Measurements from ENCODE around the gene CYP2W1.
A peak's percentile ranks its signal among the peaks of the same experiment; 100 is the strongest.
"Not testable (repeated sequence)": the region's sequence is repeated elsewhere in the genome, so short reads cannot be mapped to it uniquely, and the experiment has no call there.

CYP2W1 gene

GRCh38 chr7:960269-960871, 22.6 kb upstream of the CYP2W1 start:
- no peak overlapping the region for H3K4me3 ChIP-seq
- intact Hi-C loops (cut with DNase I; ENCODE audit: low total_unique reads), result no loop called here
- H3K36me3 ChIP-seq, result no peaks in the 10 kb centered on the region
- peaks cover 0 to 7% of the 10 kb centered on the region in 2 donors for H3K27me3 ChIP-seq
- peaks cover 0 to 26% (median 23%) of the 10 kb centered on the region in 4 donors for H3K4me1 ChIP-seq
- TF ChIP-seq CTCF (IDR thresholded peaks at IDR 0.05), result no peak
- H3K27ac ChIP-seq, result no peak overlapping the region
- H3K9me3 ChIP-seq, result no peaks in the 10 kb centered on the region
- peak in 1 of 2 donors; percentile 59 for DNase-seq

GRCh38 chr7:960972-961371, 22.0 kb upstream of the CYP2W1 start:
- H3K36me3 ChIP-seq; H3K9me3 ChIP-seq; H3K4me3 ChIP-seq; H3K27me3 ChIP-seq; H3K27ac ChIP-seq; intact Hi-C loops (cut with DNase I; ENCODE audit: low total_unique reads): not testable (repeated sequence)
- H3K4me1 ChIP-seq, result peaks cover 0 to 32% (median 29%) of the 10 kb centered on the region in 4 donors
- DNase-seq, result peak in 1 of 2 donors; percentile 40

DNA sequence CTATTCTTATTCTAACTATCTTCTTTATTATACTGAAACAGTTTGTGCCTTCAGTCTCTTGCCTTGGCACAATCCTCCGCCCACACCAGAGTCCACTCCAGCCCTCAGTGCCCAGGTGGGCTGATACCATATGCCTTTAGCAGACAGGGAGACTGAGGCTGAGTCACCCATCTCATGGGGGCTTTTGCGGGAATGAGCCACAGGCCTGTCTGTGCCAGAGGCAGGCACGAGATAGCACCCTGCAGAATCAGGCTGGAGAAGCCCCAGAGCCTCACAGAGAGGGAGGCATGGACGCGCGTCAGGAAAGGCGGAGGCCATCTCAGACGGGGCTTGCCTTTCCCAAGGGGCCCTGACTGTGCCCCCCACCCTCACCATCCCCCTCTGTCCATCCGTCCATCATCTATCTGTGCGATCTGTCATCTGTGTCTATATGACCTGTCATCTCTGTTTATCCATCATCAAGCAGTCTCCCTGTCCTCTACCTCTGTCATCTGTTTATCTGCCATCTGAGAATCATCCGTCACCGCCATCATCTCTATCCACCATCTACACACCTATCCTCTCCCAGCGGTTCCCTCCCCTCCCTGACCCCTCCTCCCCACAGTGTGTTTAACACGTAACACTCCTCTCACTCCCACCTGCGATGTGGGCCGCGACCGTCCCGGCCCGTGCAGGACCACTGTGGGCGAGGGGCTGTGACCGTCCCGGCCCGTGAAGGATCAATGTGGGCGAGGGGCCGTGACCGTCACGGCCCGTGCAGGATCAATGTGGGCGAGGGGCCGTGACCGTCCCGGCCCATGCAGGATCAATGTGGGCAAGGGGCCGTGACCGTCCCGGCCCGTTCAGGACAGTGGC, 21.2 kb upstream of the CYP2W1 start:
- Histone ChIP-seq H3K4me3 (no peak overlapping the region), H3K27ac (no peak overlapping the region), H3K9me3 (no peaks in the 10 kb centered on the region), H3K4me1 (peaks cover 0 to 39% (median 34%) of the 10 kb centered on the region in 4 donors), H3K36me3 (peaks cover 0 to 6% (median 0%) of the 10 kb centered on the region in 3 donors), H3K27me3 (peaks cover 0 to 7% of the 10 kb centered on the region in 2 donors)
- intact Hi-C loops (cut with DNase I; ENCODE audit: low total_unique reads), result no loop called here
- no peak for TF ChIP-seq CTCF (IDR thresholded peaks at IDR 0.05)
- DNase-seq, result peak in 1 of 2 donors; percentile 53

- intact Hi-C loops (cut with DNase I; ENCODE audit: low total_unique reads), result no loop called here
- H3K27me3 ChIP-seq, result peaks cover 0 to 7% of the 10 kb centered on the region in 2 donors
- peaks cover 0 to 41% (median 34%) of the 10 kb centered on the region in 4 donors for H3K4me1 ChIP-seq
- no peak overlapping the region for H3K27ac ChIP-seq
- no peak for TF ChIP-seq CTCF (IDR thresholded peaks at IDR 0.05)
- H3K9me3 ChIP-seq, result no peaks in the 10 kb centered on the region
- H3K36me3 ChIP-seq, result peaks cover 0 to 14% (median 3%) of the 10 kb centered on the region in 3 donors
- peak in 1 of 2 donors; percentile 51 for DNase-seq
- H3K4me3 ChIP-seq, result no peak overlapping the region
Observed at GRCh38 chr7:962401-963081, 20.4 kb upstream of the CYP2W1 start.

DNA sequence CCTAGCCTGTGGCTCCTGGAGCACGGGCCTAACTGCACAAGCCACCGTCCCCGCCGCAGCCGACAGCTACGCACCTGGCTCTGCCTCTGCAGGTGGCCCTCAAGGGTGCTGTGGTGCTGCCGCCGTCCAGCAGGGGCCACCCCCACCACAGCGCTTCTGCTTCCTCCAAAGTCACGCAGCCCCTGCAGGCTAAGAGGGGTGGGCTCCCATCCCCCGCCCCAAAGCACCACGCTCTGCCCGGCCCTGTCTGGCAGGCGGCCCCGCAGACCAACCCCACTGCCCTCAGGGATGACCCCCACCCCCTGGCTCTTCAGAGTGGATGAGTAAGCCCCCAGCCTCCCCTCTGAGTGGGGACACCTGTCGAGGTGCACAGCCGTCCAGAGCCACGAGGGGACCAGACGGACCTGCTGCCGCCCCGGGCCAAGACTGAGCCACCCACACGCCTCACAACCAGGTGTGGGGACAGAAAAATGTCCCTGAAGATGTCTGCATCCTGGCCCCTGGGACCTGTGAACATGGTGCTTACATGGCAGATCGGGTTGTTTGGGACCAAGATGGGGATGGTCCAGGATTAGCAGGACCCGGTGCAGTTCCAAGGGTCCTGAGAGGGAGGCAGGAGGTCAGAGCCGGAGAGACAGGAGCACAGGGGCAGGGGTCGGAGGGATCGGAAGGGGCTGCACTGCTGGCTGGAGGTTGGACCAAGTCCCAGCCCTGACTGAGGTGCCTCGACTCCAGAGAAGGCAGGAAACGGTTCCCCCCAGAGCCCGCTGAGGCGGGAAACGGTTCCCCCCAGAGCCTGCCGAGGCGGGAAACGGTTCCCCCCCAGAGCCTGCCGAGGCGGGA, 19.5 kb upstream of the CYP2W1 start:
- Histone ChIP-seq H3K36me3 (peaks cover 7 to 23% (median 12%) of the 10 kb centered on the region in 3 donors), H3K27me3 (peaks cover 0 to 2% of the 10 kb centered on the region in 2 donors), H3K4me1 (peaks cover 0 to 41% (median 34%) of the 10 kb centered on the region in 4 donors), H3K4me3 (no peak overlapping the region), H3K9me3 (no peaks in the 10 kb centered on the region), H3K27ac (peak overlapping the region; percentile 84 to 85)
- intact Hi-C loops (cut with DNase I; ENCODE audit: low total_unique reads), result no loop called here
- DNase-seq, result peak in 1 of 2 donors; percentile 63
- no peak for TF ChIP-seq CTCF (IDR thresholded peaks at IDR 0.05)
